HG03097 (cell line): Measurements from ENCODE around the gene PLCD4.

Experiments used
- ATAC-seq: cut with Tn5 transposase; IDR thresholded peaks from one replicate; pipeline ENCODE4 v1.9.1; 2021; ENCODE audit not compliant: unreplicated experiment, low FRiP score

The PLCD4 gene

GRCh38 chr2:218662377-218662776 is 54.7 kb downstream of the PLCD4 start:
- no peak for ATAC-seq

- no peak for ATAC-seq
Observed at GRCh38 chr2:218662827-218663226, 55.1 kb downstream of the PLCD4 start.

GRCh38 chr2:218663901-218664300 is 56.2 kb downstream of the PLCD4 start:
- no peak for ATAC-seq

- no peak for ATAC-seq
Observed at GRCh38 chr2:218664653-218665052, 57.0 kb downstream of the PLCD4 start.

GRCh38 chr2:218671097-218671653 is 63.5 kb downstream of the PLCD4 start:
- no peak for ATAC-seq

GRCh38 chr2:218671654-218672566 is 64.2 kb downstream of the PLCD4 start, which contains the start of the genes RNF25 and STK36:
RNF25 (minus strand) TSS chr2:218672002; CDS start chr2:218671970, 32 bp downstream.
STK36 (plus strand) TSS chr2:218672086; CDS start chr2:218672830, 744 bp downstream.
- ATAC-seq = peak; percentile 94

GRCh38 chr2:218679119-218679518 is 71.4 kb downstream of the PLCD4 start:
- ATAC-seq = no peak

- ATAC-seq = no peak
Observed at GRCh38 chr2:218680061-218680460, 72.4 kb downstream of the PLCD4 start.
